ENCODE results near the gene B4GALNT4.

DNA sequence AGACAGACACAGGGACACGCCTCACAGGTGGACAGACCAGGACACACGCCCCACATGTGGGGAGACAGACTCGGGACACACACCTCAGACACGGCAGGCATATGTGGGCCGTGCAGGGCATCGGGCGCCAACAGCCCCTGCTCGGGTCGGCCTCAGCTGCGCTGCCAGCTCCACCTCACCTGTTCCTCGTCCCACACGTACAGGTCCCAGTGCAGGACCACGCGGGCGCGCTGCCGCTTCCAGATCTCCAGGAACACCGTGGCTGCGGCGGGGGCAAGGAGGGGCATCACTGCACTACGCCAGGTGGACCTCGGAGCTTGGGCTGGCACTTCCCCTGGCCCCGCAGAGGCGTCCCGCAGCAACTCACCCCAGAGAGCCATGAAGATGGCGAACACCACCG, 60.1 kb downstream of the B4GALNT4 start:
- TF ChIP-seq PAX5 (IDR thresholded peaks at IDR 0.05; ENCODE audit: insufficient read depth, low read length, severe bottlenecking) = no peak
- no peak for TF ChIP-seq POLR2A (IDR thresholded peaks at IDR 0.05; ENCODE audit: low read depth, low read length)
- no peak for TF ChIP-seq TAF1 (IDR thresholded peaks at IDR 0.05; ENCODE audit: low read depth, low read length)
- no peak for TF ChIP-seq POLR2AphosphoS5 (IDR thresholded peaks at IDR 0.05; ENCODE audit: low read depth, low read length)
- TF ChIP-seq POU2F2 (IDR thresholded peaks at IDR 0.05; ENCODE audit: low read depth, low read length) = no peak
